Neutrophil (primary cell): ENCODE measurements around the gene STIMATE.

Experiments
- H3K27ac ChIP-seq: fragments of 200-600 bp; sonication (generic); 2 replicates; pipeline ENCODE4 v1.5.1; 2016; ENCODE audit warnings: mild to moderate bottlenecking, moderate library complexity
- H3K27me3 ChIP-seq: fragments of 200-600 bp; sonication (generic); 2 replicates; pipeline ENCODE4 v1.6.0; 2016; ENCODE audit warnings: mild to moderate bottlenecking
- H3K36me3 ChIP-seq: fragments of 200-600 bp; sonication (generic); 2 replicates; pipeline ENCODE4 v1.5.1; 2017
- H3K4me1 ChIP-seq, 2 experiments: fragments of 200-600 bp in 1 of 2; sonication (generic) in 1 of 2; 1 replicate in 1 of 2; 2 replicates in 1 of 2; pipeline versions ENCODE4 v1.5.1 to v1.6.1; 2013 to 2016; ENCODE audit warnings: low read depth in 1 of 2, low read length in 1 of 2, mild to moderate bottlenecking in 1 of 2, moderate library complexity in 1 of 2; ENCODE audit not compliant: control insufficient read depth in 1 of 2, insufficient read depth in 1 of 2
- H3K4me3 ChIP-seq, 2 experiments: fragments of 200-600 bp in 1 of 2; sonication (generic) in 1 of 2; 1 replicate in 1 of 2; 2 replicates in 1 of 2; pipeline ENCODE4 v1.5.1; 2013 to 2016; ENCODE audit warnings: low read depth in 1 of 2, low read length in 1 of 2, mild to moderate bottlenecking in 1 of 2, moderate library complexity in 1 of 2
- H3K9me3 ChIP-seq: fragments of 200-600 bp; sonication (generic); 2 replicates; pipeline ENCODE4 v1.5.1; 2016
- CTCF ChIP-seq: fragments of 200-600 bp; sonication (generic); IDR thresholded peaks from 2 replicates; pipeline ENCODE4 v1.5.1; 2016; ENCODE audit warnings: antibody characterized with exemption

Gene STIMATE

GRCh38 chr3:52917044-52917443 is 19.7 kb upstream of the STIMATE start:
- Histone ChIP-seq H3K4me3 (no peak overlapping the region), H3K27me3 (no peaks in the 10 kb centered on the region), H3K9me3 (no peaks in the 10 kb centered on the region), H3K4me1 (peaks cover 29% of the 10 kb centered on the region in 2 experiments), H3K36me3 (no peaks in the 10 kb centered on the region), H3K27ac (no peak overlapping the region)
- no peak for TF ChIP-seq CTCF

GRCh38 chr3:52915294-52915693 is 17.9 kb upstream of the STIMATE start:
- no peak overlapping the region for H3K4me3 ChIP-seq
- H3K4me1 ChIP-seq = peaks cover 11 to 12% of the 10 kb centered on the region in 2 experiments
- no peaks in the 10 kb centered on the region for H3K36me3 ChIP-seq
- H3K9me3 ChIP-seq = no peaks in the 10 kb centered on the region
- no peak overlapping the region for H3K27ac ChIP-seq
- H3K27me3 ChIP-seq = no peaks in the 10 kb centered on the region
- no peak for TF ChIP-seq CTCF

DNA sequence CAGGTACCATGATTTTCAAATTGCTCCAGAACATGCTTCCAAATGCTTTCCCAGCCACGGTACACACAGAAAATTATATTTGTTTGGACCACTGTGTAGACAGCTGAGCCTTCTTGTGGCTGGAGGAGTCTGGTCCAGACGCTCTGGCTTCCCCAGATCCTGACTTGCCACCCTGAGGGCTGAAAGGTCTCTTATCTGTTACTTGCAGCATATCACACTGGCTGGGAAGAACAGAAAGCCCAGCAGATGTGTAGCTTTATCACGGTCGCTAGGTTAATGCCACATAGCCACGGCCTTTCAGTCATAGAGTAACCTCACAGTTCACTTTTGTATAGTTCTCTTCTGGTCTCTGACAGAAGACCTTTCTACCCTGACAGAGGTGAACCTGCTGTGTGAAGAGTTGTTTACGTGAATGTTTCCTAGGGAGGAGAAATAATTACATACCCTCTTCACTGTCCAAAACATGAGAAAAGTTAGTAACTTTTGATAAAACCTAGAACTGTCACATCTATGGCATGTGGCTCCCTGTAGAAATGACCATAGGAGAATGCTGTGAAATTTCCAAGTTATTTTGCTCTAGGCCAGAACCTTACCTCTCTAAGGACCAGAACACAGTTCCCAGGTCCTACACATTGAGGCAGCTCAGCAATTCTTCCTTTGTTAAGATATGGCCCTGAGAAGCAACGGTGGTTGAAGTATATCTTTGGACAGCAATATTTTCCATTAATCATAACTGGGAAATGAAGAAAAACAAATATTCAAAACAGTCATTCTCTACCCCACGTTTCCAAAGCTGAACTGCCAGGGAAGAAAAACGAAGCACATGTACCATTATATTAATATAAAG is 15.8 kb upstream of the STIMATE start:
- no peaks in the 10 kb centered on the region for H3K9me3 ChIP-seq
- H3K36me3 ChIP-seq = no peaks in the 10 kb centered on the region
- H3K27me3 ChIP-seq = no peaks in the 10 kb centered on the region
- TF ChIP-seq CTCF = no peak
- no peaks in the 10 kb centered on the region for H3K4me1 ChIP-seq
- no peak overlapping the region for H3K4me3 ChIP-seq
- H3K27ac ChIP-seq = no peak overlapping the region

DNA sequence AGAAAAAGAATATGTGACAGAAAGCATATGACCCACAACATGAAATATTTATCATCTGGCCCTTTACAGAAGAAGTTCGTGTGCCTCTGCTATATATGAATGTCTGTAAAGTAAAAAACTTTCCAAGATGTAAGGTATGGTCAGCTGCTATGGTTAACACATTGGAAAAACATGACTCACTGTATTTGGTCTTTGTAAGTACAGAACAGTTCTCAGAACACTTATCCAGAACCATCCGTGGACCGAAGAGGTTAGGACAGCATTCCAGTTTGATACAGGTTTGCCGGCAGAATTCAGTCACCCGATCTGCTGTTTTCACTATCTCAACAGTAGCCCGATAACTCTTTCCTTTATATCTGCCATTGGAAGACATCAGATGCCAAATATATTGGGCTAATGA is 13.5 kb upstream of the STIMATE start:
- no peaks in the 10 kb centered on the region for H3K4me1 ChIP-seq
- H3K9me3 ChIP-seq = no peaks in the 10 kb centered on the region
- no peak overlapping the region for H3K27ac ChIP-seq
- no peak for TF ChIP-seq CTCF
- no peak overlapping the region for H3K4me3 ChIP-seq
- H3K27me3 ChIP-seq = no peaks in the 10 kb centered on the region
- no peaks in the 10 kb centered on the region for H3K36me3 ChIP-seq

DNA sequence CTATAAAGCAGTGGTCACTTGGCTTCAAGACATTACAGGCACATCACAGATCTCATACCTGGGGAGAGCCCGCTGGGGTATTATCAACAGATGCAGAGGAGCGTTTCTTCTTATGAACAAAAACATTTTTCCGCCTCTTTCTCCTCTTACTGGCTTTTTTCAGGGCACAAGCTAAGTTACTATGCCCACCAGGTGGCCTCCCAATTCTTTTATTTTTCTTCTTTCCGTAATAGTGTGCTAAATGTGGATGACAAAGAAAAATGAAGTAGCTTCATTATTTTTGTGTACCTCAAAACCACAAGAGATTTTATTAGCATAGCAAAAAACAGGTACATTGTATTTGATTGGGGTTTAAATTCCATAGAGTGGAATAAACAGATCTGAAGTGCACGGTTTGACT is 10.1 kb upstream of the STIMATE start:
- TF ChIP-seq CTCF = no peak
- H3K36me3 ChIP-seq = peaks cover 8% of the 10 kb centered on the region
- H3K9me3 ChIP-seq = no peaks in the 10 kb centered on the region
- H3K4me3 ChIP-seq = no peak overlapping the region
- H3K27me3 ChIP-seq = no peaks in the 10 kb centered on the region
- H3K4me1 ChIP-seq = no peaks in the 10 kb centered on the region
- no peak overlapping the region for H3K27ac ChIP-seq
